SK-N-SH (cell line): Measurements from ENCODE around the gene MSI1. TPM values are rescaled to one million over a fixed set of nuclear protein-coding genes. Genes with fewer than 3 reads are reported as not detected.

Experiments
- CTCF ChIA-PET: fragments of 300-600, 350-600 bp; formaldehyde crosslinking; extraction: SDS; loops from one replicate; lab custom pipeline; 2021; lab: Yijun Ruan, JAX
- POLR2A ChIA-PET: fragments of 350-600 bp; sonication (Branson Sonifier 250); formaldehyde crosslinking; extraction: SDS; loops from one replicate; lab custom pipeline; 2020; ENCODE audit warnings: antibody characterized with exemption, inconsistent platforms; lab: Yijun Ruan, JAX
- DNase-seq: peaks from one replicate; pipeline ENCODE4 v3.0.0; 2012
- H2AFZ ChIP-seq: fragments of 200-600 bp; sonication (generic); 2 replicates; pipeline ENCODE4 v1.8.1; 2016; ENCODE audit warnings: antibody characterized with exemption, mild to moderate bottlenecking, low read depth
- H3F3A ChIP-seq: fragments of 200-600 bp; sonication (generic); replicated peaks from 2 replicates; pipeline ENCODE3; 2016; ENCODE audit warnings: antibody characterized with exemption, mild to moderate bottlenecking; ENCODE audit not compliant: insufficient read depth
- H3K27ac ChIP-seq, 2 experiments: fragments of 200-500 bp in 1 of 2; fragments of 200-600 bp in 1 of 2; sonication (Bioruptor generic) in 1 of 2; sonication (generic), shearing (Covaris generic) in 1 of 2; 2 replicates each; pipeline versions ENCODE4 v1.5.1 to v1.6.1; 2014 to 2016; ENCODE audit warnings: low read depth in 2 of 2, inconsistent platforms in 1 of 2, low read length in 1 of 2, mild to moderate bottlenecking in 1 of 2, mixed read lengths in 1 of 2
- H3K27me3 ChIP-seq: fragments of 200-600 bp; sonication (generic), shearing (Covaris generic); 2 replicates; pipeline ENCODE4 v1.6.1; 2016; ENCODE audit warnings: mixed run types; ENCODE audit not compliant: insufficient read depth
- H3K36me3 ChIP-seq, 2 experiments: fragments of 200-500 bp in 1 of 2; fragments of 200-600 bp in 1 of 2; sonication (Bioruptor generic) in 1 of 2; sonication (generic) in 1 of 2; replicated peaks in 1 of 2; 2 replicates each; pipeline versions ENCODE3 to v1.5.1; 2014 to 2016; ENCODE audit warnings: low read length in 1 of 2, mild to moderate bottlenecking in 1 of 2; ENCODE audit not compliant: insufficient read depth in 2 of 2, control insufficient read depth in 1 of 2
- H3K4me1 ChIP-seq, 2 experiments: fragments of 200-500 bp in 1 of 2; fragments of 200-600 bp in 1 of 2; sonication (Bioruptor generic) in 1 of 2; sonication (generic), shearing (Covaris generic) in 1 of 2; 2 replicates each; pipeline versions ENCODE4 v1.5.1 to v1.6.1; 2014 to 2016; ENCODE audit warnings: low read depth in 1 of 2, low read length in 1 of 2, mixed run types in 1 of 2; ENCODE audit not compliant: insufficient read depth in 2 of 2, control insufficient read depth in 1 of 2
- H3K4me2 ChIP-seq: fragments of 200-600 bp; sonication (generic), shearing (Covaris generic); 2 replicates; pipeline ENCODE4 v1.6.1; 2017; ENCODE audit warnings: mixed run types
- H3K4me3 ChIP-seq, 2 experiments: fragments of 200-500 bp in 1 of 2; fragments of 200-600 bp in 1 of 2; sonication (Bioruptor generic) in 1 of 2; sonication (generic), shearing (Covaris generic) in 1 of 2; 2 replicates each; pipeline versions ENCODE4 v1.5.1 to v1.8.1; 2014 to 2016; ENCODE audit warnings: low read depth in 2 of 2, inconsistent platforms in 1 of 2, low read length in 1 of 2, mild to moderate bottlenecking in 1 of 2, mixed read lengths in 1 of 2, moderate library complexity in 1 of 2
- H3K79me2 ChIP-seq: fragments of 200-600 bp; sonication (generic); 2 replicates; pipeline ENCODE4 v1.8.1; 2017; ENCODE audit warnings: mild to moderate bottlenecking; ENCODE audit not compliant: insufficient read depth
- H3K9ac ChIP-seq: fragments of 200-600 bp; sonication (generic); 2 replicates; pipeline ENCODE4 v1.6.1; 2017; ENCODE audit warnings: mixed run types
- H3K9me2 ChIP-seq: fragments of 200-600 bp; sonication (generic); 2 replicates; pipeline ENCODE4 v1.6.1; 2017; ENCODE audit warnings: mixed run types
- H3K9me3 ChIP-seq: fragments of 200-600 bp; sonication (generic); 2 replicates; pipeline ENCODE4 v1.6.1; 2017; ENCODE audit warnings: mixed run types, mild to moderate bottlenecking, moderate library complexity
- H4K20me1 ChIP-seq: fragments of 200-600 bp; sonication (generic); 2 replicates; pipeline ENCODE4 v1.6.1; 2017; ENCODE audit warnings: mild to moderate bottlenecking, mixed run types; ENCODE audit not compliant: insufficient read depth
- CTCF ChIP-seq: fragments of 200-600 bp; sonication (generic); IDR thresholded peaks from 2 replicates; pipeline ENCODE4 v1.6.1; 2017; ENCODE audit warnings: antibody characterized with exemption, mild to moderate bottlenecking, moderate library complexity
- FOXJ3 ChIP-seq: sonication (generic); formaldehyde crosslinking; IDR thresholded peaks from 2 replicates; pipeline ENCODE4 v1.5.1; 2020; ENCODE audit warnings: mild to moderate bottlenecking, missing genetic modification reagents
- FOXM1 ChIP-seq: IDR thresholded peaks from 2 replicates; pipeline ENCODE4 v1.4.0; 2012; ENCODE audit warnings: low read depth, mild to moderate bottlenecking
- GATA2 ChIP-seq: sonication (generic); formaldehyde crosslinking; IDR thresholded peaks from 2 replicates; pipeline ENCODE4 v1.5.0; 2020; ENCODE audit warnings: mild to moderate bottlenecking, missing genetic modification reagents
- IRF3 ChIP-seq: fragments of 150-350 bp; IDR thresholded peaks from 2 replicates; pipeline ENCODE4 v1.6.1; 2016; ENCODE audit warnings: mild to moderate bottlenecking, low read depth, low read length
- JUND ChIP-seq: IDR thresholded peaks from 2 replicates; pipeline ENCODE4 v1.4.0; 2012
- MAX ChIP-seq: IDR thresholded peaks from 2 replicates; pipeline ENCODE4 v1.4.0; 2012; ENCODE audit warnings: low read depth
- MEF2A ChIP-seq: IDR thresholded peaks from 2 replicates; pipeline ENCODE4 v1.4.0; 2012; ENCODE audit warnings: low read depth, borderline replicate concordance
- MXI1 ChIP-seq: IDR thresholded peaks from 2 replicates; pipeline ENCODE4 v1.6.1; 2012; ENCODE audit warnings: mild to moderate bottlenecking, low read depth, low read length, improper control_type of control experiment
- POLR2AphosphoS5 ChIP-seq: IDR thresholded peaks from 2 replicates; pipeline ENCODE4 v1.6.1; 2012; ENCODE audit warnings: low read depth, low read length
- RCOR1 ChIP-seq: fragments of 150-350 bp; IDR thresholded peaks from 2 replicates; pipeline ENCODE4 v1.6.1; 2017; ENCODE audit warnings: antibody characterized with exemption, low read length
- RXRA ChIP-seq: IDR thresholded peaks from 2 replicates; pipeline ENCODE4 v1.4.0; 2012; ENCODE audit warnings: low read depth, mild to moderate bottlenecking, borderline replicate concordance
- SIN3A ChIP-seq: IDR thresholded peaks from 2 replicates; pipeline ENCODE4 v1.6.1; 2012; ENCODE audit warnings: low read depth, mild to moderate bottlenecking, low read length, moderate library complexity, borderline replicate concordance
- SMC3 ChIP-seq: IDR thresholded peaks from 2 replicates; pipeline ENCODE4 v1.6.1; 2012; ENCODE audit warnings: low read depth, low read length, improper control_type of control experiment
- WGBS: methylation state at CpG from one replicate; pipeline ENCODE4 v1.1.6; 2017; ENCODE audit warnings: low lambda C conversion rate; 5-methylcytosine and 5-hydroxymethylcytosine counted together
- polyA plus RNA-seq, 3 experiments: library from polyadenylated mRNA; depleted of rRNA; stranded (reverse); fragments of >200 nt; gene quantifications; 2 replicates each; pipeline ENCODE4 v1.2.3, GENCODE V29; 2012
- TF ChIP-seq, protein P1 (sequence below): fragments of 150-350 bp; IDR thresholded peaks from 2 replicates; pipeline ENCODE4 v1.6.1; 2017; ENCODE audit warnings: antibody characterized with exemption, low read length, low read depth, borderline replicate concordance
- TF ChIP-seq, protein P2 (sequence below): IDR thresholded peaks from 2 replicates; pipeline ENCODE4 v1.4.0; 2012; ENCODE audit warnings: low read depth, borderline replicate concordance

The MSI1 gene
- polyA plus RNA-seq, 1 of the 3 experiments (the other 2 are of a cell fraction): 1.7 TPM

DNA sequence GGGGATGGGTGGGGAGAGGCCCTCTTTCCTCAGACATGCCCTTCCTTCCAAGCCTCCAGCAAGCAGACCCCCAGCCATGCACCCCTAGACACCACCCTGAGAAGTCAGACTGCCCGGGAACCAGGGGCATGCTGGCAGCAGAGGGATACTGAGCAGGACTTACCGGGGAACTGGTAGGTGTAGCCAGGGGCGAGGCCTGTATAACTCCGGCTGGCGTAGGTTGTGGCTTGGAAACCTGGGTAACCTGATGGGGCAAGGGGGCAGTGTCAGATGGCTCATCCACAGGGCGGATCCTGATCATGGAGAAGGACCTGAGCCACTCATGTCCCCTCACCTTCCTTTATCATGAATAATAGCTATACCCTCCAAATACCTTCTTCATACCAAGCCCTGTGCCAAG, 15.8 kb downstream of the MSI1 start:
- no peaks in the 10 kb centered on the region for H3F3A ChIP-seq
- no peak overlapping the region for H3K9ac ChIP-seq
- H3K9me2 ChIP-seq: no peaks in the 10 kb centered on the region
- DNase-seq: no peak
- no peaks in the 10 kb centered on the region for H3K36me3 ChIP-seq
- no peak overlapping the region for H3K4me3 ChIP-seq
- H2AFZ ChIP-seq: no peak overlapping the region
- H3K27me3 ChIP-seq: no peaks in the 10 kb centered on the region
- H3K79me2 ChIP-seq: no peaks in the 10 kb centered on the region
- POLR2A ChIA-PET: no interaction called here
- TF ChIP-seq MXI1: no peak
- TF ChIP-seq, protein P1, sequence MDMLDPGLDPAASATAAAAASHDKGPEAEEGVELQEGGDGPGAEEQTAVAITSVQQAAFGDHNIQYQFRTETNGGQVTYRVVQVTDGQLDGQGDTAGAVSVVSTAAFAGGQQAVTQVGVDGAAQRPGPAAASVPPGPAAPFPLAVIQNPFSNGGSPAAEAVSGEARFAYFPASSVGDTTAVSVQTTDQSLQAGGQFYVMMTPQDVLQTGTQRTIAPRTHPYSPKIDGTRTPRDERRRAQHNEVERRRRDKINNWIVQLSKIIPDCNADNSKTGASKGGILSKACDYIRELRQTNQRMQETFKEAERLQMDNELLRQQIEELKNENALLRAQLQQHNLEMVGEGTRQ: no peak
- TF ChIP-seq MAX: no peak
- no peak for TF ChIP-seq CTCF
- TF ChIP-seq RCOR1: no peak
- TF ChIP-seq GATA2 (CRISPR knock-in tag): no peak
- TF ChIP-seq SIN3A: no peak
- TF ChIP-seq IRF3: no peak
- no peak for TF ChIP-seq JUND
- TF ChIP-seq FOXM1: no peak
- no peak for TF ChIP-seq FOXJ3 (CRISPR knock-in tag)
- no peak for TF ChIP-seq POLR2AphosphoS5
- TF ChIP-seq RXRA: no peak
- TF ChIP-seq, protein P2, sequence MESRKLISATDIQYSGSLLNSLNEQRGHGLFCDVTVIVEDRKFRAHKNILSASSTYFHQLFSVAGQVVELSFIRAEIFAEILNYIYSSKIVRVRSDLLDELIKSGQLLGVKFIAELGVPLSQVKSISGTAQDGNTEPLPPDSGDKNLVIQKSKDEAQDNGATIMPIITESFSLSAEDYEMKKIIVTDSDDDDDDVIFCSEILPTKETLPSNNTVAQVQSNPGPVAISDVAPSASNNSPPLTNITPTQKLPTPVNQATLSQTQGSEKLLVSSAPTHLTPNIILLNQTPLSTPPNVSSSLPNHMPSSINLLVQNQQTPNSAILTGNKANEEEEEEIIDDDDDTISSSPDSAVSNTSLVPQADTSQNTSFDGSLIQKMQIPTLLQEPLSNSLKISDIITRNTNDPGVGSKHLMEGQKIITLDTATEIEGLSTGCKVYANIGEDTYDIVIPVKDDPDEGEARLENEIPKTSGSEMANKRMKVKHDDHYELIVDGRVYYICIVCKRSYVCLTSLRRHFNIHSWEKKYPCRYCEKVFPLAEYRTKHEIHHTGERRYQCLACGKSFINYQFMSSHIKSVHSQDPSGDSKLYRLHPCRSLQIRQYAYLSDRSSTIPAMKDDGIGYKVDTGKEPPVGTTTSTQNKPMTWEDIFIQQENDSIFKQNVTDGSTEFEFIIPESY: no peak
- TF ChIP-seq SMC3: no peak
- no peak for TF ChIP-seq MEF2A
- H3K4me1 ChIP-seq: no peaks in the 10 kb centered on the region; a peak in 1 of 4 replicates
- CTCF ChIA-PET: interaction anchor here (0.6 to 6.5 kb wide), 7 partner anchors 13 to 125 kb away, joined by 4 to 71 read pairs (median 4); partner anchors contain the start of gene SRSF9
- no peaks in the 10 kb centered on the region for H3K9me3 ChIP-seq
- H4K20me1 ChIP-seq: no peaks in the 10 kb centered on the region
- no peak overlapping the region for H3K4me2 ChIP-seq
- no peak overlapping the region for H3K27ac ChIP-seq
- WGBS: 100% methylated on average over 6 of the region's 6 CpGs
